GM06990 (cell line): Measurements from ENCODE around the gene SULF2.

Experiments used
- DNase-seq: peaks from one replicate; pipeline ENCODE4 v3.0.0-alpha.2; 2011; ENCODE audit not compliant: insufficient read length; ENCODE audit errors: extremely low read depth
- H3K27me3 ChIP-seq: replicated peaks from 2 replicates; pipeline ENCODE4 v1.6.0; 2011; ENCODE audit warnings: low read length; ENCODE audit not compliant: control insufficient read depth, insufficient read depth
- H3K36me3 ChIP-seq: 2 replicates; pipeline ENCODE4 v1.5.1; 2011; ENCODE audit warnings: low read length; ENCODE audit not compliant: control insufficient read depth, insufficient read depth
- H3K4me3 ChIP-seq: replicated peaks from 2 replicates; pipeline ENCODE4 v1.5.1; 2011; ENCODE audit warnings: low read depth, mild to moderate bottlenecking, control low read depth, low read length
- TF ChIP-seq, protein P1 (sequence below): IDR thresholded peaks from 2 replicates; pipeline ENCODE4 v1.5.1; 2011; ENCODE audit warnings: low read length, control low read depth, mild to moderate bottlenecking, inconsistent platforms; ENCODE audit not compliant: insufficient read depth, poor library complexity, severe bottlenecking

SULF2 gene

DNA sequence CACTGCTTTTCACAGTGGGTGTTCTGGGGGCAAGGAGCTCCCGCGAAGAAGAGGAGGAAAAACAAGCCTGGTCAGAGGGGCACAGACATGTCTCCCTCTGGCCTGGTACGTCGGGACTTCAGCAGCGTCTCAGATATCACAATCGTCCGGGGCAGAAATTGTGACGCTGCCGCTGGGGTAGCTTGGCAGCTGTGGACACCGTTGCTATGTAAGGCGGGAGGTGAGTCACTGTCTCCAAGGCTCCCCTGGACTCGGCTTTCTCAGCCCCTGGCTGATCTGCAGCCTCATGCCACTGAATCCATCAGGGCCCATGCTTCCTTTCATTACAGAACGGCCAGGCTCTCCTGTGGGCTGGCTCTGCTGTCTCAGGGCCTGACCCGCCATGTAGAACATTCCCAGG, 98.7 kb downstream of the SULF2 start:
- no peak for DNase-seq
- TF ChIP-seq, protein P1, sequence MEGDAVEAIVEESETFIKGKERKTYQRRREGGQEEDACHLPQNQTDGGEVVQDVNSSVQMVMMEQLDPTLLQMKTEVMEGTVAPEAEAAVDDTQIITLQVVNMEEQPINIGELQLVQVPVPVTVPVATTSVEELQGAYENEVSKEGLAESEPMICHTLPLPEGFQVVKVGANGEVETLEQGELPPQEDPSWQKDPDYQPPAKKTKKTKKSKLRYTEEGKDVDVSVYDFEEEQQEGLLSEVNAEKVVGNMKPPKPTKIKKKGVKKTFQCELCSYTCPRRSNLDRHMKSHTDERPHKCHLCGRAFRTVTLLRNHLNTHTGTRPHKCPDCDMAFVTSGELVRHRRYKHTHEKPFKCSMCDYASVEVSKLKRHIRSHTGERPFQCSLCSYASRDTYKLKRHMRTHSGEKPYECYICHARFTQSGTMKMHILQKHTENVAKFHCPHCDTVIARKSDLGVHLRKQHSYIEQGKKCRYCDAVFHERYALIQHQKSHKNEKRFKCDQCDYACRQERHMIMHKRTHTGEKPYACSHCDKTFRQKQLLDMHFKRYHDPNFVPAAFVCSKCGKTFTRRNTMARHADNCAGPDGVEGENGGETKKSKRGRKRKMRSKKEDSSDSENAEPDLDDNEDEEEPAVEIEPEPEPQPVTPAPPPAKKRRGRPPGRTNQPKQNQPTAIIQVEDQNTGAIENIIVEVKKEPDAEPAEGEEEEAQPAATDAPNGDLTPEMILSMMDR, result no peak
- no peaks in the 10 kb centered on the region for H3K27me3 ChIP-seq
- no peaks in the 10 kb centered on the region for H3K36me3 ChIP-seq
- no peak overlapping the region for H3K4me3 ChIP-seq

DNA sequence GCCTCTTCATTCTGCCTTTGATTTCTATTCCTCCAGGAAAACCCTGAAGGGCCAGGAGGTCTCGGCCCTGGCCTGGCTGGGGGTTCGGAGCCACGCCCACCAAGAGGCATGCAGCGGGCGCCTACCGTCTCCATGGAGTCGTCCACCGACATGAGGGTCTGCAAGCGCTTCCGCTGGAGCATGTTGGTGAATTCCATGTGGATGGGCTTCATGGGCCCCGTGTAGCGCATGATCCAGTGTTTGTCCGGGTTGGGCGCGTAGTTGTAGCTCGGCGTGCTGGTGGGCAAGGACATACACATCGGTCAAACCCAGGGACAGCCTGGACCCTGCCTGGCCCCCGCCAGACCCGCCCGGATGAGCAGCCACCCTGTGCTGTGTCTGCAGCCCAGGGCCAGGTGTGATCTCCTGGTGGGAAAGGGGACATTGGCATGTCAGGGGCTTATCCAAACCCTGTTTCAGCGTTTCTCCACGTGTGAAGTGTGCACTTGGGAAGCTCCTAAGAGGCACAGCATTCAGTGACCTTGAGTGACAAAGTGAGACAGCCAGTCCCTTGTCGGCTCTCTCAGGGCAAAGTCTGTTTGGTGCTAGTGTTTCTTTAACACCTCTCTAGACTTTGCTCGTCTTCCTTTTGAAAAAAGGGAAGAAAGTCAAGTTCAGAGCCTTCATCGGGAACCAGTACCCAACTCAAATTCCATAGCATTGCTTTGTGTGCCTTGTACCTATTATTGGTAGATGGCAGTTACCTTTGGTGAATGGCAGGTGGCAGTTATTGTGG, 100.8 kb downstream of the SULF2 start:
- TF ChIP-seq, protein P1, result no peak
- no peak overlapping the region for H3K4me3 ChIP-seq
- H3K36me3 ChIP-seq, result no peaks in the 10 kb centered on the region
- no peak for DNase-seq
- no peaks in the 10 kb centered on the region for H3K27me3 ChIP-seq

DNA sequence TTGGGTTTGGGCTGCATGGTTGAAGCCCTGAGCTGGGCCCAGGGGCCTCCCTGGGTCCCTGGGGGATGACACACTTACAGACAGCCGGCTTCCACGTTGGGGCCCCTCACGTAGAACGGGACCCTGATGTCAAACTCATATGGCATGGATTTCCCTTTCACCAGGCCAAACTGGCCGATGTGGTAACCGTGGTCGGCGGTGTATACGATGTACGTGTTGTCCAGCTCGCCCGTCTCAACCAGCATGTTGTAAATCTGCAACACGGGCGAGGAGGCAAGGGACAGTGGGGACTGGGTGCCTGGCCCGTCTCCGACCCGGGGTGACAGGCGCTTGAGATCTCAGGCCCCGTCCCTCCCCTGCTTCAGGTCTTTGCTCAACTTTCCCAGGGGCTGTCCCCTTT, 102.4 kb downstream of the SULF2 start:
- H3K4me3 ChIP-seq, result no peak overlapping the region
- no peaks in the 10 kb centered on the region for H3K27me3 ChIP-seq
- TF ChIP-seq, protein P1, result no peak
- no peak for DNase-seq
- H3K36me3 ChIP-seq, result no peaks in the 10 kb centered on the region

DNA sequence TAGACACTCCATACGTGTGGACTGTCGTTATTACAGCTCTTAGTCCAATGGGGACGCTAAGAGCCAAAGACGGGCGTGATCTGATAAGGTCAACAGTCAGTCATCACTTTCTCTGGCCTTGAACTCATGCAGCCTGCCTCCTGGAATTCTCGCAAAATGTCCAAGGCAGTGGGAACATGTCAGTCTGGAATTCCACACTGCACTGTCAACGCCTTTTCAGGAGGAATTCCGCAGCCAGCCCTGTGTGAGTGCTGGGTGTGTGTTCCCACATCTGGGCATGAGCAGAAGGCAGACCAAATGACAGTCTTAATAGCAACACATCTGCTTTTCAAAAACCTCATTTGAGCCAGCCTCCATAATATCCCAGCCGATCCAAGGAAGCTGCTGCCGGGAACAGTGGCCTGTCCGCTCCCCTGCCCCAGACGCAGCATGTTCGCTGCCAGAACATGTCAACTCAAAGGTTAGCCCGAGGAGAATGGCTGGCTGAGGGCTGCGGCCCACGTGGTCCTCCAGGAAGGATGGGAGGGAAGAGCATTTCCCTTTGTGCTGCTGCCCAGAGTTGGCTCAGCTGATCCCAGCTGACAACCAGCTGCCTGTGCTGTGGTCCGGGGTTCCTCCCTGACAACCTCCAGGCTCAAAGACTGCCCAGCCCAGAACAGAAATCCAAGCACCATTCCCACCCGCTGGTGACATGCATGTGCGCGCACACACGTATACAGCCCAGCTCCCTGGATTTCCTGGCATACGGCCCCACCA, 103.1 kb downstream of the SULF2 start:
- DNase-seq, result no peak
- Histone ChIP-seq H3K27me3 (no peaks in the 10 kb centered on the region), H3K36me3 (no peaks in the 10 kb centered on the region), H3K4me3 (no peak overlapping the region)
- TF ChIP-seq, protein P1, result no peak

DNA sequence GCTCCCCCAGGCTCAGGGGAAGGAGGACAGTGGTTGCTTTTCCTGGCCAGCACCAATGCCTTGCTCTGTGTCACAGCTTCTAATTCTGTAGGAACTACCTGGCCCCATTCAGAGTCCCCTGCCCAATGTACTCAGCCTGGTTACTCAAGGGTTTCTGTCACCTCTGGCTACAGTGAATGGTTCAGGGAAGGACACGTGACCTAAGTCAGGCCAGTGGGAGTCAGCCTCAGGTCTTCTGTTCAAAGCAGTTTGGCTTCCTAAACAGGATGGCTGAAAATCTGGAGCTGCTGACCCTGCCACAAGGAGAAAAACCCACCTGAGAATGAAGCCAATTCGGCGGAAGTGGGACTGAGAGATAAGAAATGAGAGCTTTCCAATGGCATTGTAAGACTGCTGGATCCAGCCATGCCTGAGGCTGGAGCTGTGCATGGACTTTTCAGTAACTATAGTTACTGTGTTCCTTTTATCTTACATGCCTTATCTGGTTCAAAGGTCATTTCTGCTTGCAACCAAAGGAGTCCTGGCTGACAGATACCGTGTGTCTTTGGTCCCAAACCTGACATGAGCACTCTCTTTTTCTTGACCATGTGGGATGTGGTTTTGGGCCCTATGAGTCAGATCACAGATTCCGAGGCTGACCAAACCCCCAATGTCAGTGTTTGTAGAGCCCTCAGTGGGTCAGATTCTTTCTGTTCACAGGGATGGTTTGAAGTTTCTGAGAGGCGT, 104.3 kb downstream of the SULF2 start:
- H3K27me3 ChIP-seq, result no peaks in the 10 kb centered on the region
- DNase-seq, result no peak
- TF ChIP-seq, protein P1, result no peak
- no peak overlapping the region for H3K4me3 ChIP-seq
- H3K36me3 ChIP-seq, result no peaks in the 10 kb centered on the region
